B cell (primary cell): ENCODE measurements around the gene TMED1. TPM values are rescaled to one million over a fixed set of nuclear protein-coding genes. Genes with fewer than 3 reads are reported as not detected.
A peak's percentile ranks its signal among the peaks of the same experiment; 100 is the strongest.

Experiments
- ATAC-seq: fragments of 200-7000 bp; cut with Tn5 transposase; one replicate; pipeline ENCODE4 v1.10.0; 2021; ENCODE audit warnings: low read depth, mild to moderate bottlenecking, moderate number of reproducible peaks, moderate library complexity
- CTCF ChIA-PET: fragments of 350-600 bp; sonication (Branson Sonifier 250); formaldehyde crosslinking; loops from one replicate; lab custom pipeline; 2021; ENCODE audit warnings: antibody characterized with exemption, inconsistent platforms; lab: Charles Lee
- POLR2A ChIA-PET: fragments of 350-600 bp; sonication (Branson Sonifier 250); formaldehyde crosslinking; loops from one replicate; lab custom pipeline; 2021; ENCODE audit warnings: antibody characterized with exemption; lab: Charles Lee
- DNase-seq: peaks from one replicate; pipeline ENCODE4 v3.0.0; 2013
- H2AFZ ChIP-seq: 2 replicates; pipeline ENCODE4 v1.6.1; 2012; ENCODE audit warnings: mild to moderate bottlenecking, low read depth, low read length; ENCODE audit not compliant: insufficient read depth, poor library complexity, severe bottlenecking
- H3K27ac ChIP-seq, 2 donors: 1 replicate in 1 of 2; 2 replicates in 1 of 2; pipeline ENCODE4 v1.5.1; 2012 to 2013; ENCODE audit warnings: low read length in 2 of 2, mild to moderate bottlenecking in 2 of 2, moderate library complexity in 1 of 2
- H3K27me3 ChIP-seq, 4 experiments: fragments of 200-600 bp in 1 of 4; sonication (generic) in 1 of 4; replicated peaks in 1 of 4; 1 replicate in 2 of 4; 2 replicates in 2 of 4; pipeline versions ENCODE4 v1.6.1 to v1.7.0; 2013 to 2016; ENCODE audit warnings: low read length in 3 of 4, mild to moderate bottlenecking in 2 of 4, mixed read lengths in 1 of 4, moderate library complexity in 1 of 4; ENCODE audit not compliant: insufficient read depth in 4 of 4, control insufficient read depth in 3 of 4; ENCODE audit errors: control extremely low read depth in 1 of 4
- H3K36me3 ChIP-seq, 2 experiments: replicated peaks in 1 of 2; 1 replicate in 1 of 2; 2 replicates in 1 of 2; pipeline versions ENCODE4 v1.6.1 to v1.7.1; 2013; ENCODE audit warnings: low read length in 1 of 2; ENCODE audit not compliant: insufficient read depth in 2 of 2, control insufficient read depth in 1 of 2; ENCODE audit errors: control extremely low read depth in 1 of 2, extremely low read depth in 1 of 2
- H3K4me1 ChIP-seq, 2 donors: fragments of 200-600 bp in 1 of 2; sonication (generic) in 1 of 2; 1 replicate in 1 of 2; 2 replicates in 1 of 2; pipeline versions ENCODE4 v1.5.1 to v1.6.1; 2013 to 2017; ENCODE audit warnings: low read length in 2 of 2; ENCODE audit not compliant: control insufficient read depth in 2 of 2, insufficient read depth in 2 of 2
- H3K4me2 ChIP-seq: replicated peaks from 2 replicates; pipeline ENCODE3; 2012; ENCODE audit warnings: mild to moderate bottlenecking, low read depth, low read length; ENCODE audit not compliant: poor library complexity, severe bottlenecking
- H3K4me3 ChIP-seq, 5 experiments: fragments of 200-600 bp in 1 of 5; sonication (generic) in 1 of 5; 1 replicate in 3 of 5; 2 replicates in 2 of 5; pipeline versions ENCODE4 v1.5.1 to v1.7.0; 2011 to 2016; ENCODE audit warnings: low read length in 4 of 5, mild to moderate bottlenecking in 4 of 5, low read depth in 2 of 5, control low read depth in 1 of 5, moderate library complexity in 1 of 5; ENCODE audit not compliant: insufficient read depth in 1 of 5; ENCODE audit errors: control extremely low read depth in 1 of 5, extremely low read depth in 1 of 5
- H3K79me2 ChIP-seq: fragments of 200-600 bp; sonication (generic); one replicate; pipeline ENCODE4 v1.6.0; 2016; ENCODE audit warnings: low read length; ENCODE audit not compliant: control insufficient read depth, insufficient read depth
- H3K9ac ChIP-seq: fragments of 200-600 bp; sonication (generic); 2 replicates; pipeline ENCODE4 v1.6.1; 2017; ENCODE audit warnings: mild to moderate bottlenecking, low read length, moderate library complexity
- H3K9me3 ChIP-seq, 3 donors: one replicate each; pipeline versions ENCODE4 v1.6.1 to v1.7.1; 2013; ENCODE audit warnings: low read length in 2 of 3; ENCODE audit not compliant: control insufficient read depth in 2 of 3, insufficient read depth in 1 of 3; ENCODE audit errors: control extremely low read depth in 1 of 3
- H4K20me1 ChIP-seq: 2 replicates; pipeline ENCODE4 v1.6.0; 2012; ENCODE audit warnings: mild to moderate bottlenecking, low read length; ENCODE audit not compliant: insufficient read depth, control insufficient read depth, poor library complexity, severe bottlenecking
- H3K27ac Mint-ChIP-seq: one replicate; pipeline ENCODE4 v1.8.0; 2021; ENCODE audit warnings: mixed read lengths
- H3K27me3 Mint-ChIP-seq: one replicate; pipeline ENCODE4 v1.8.0; 2021; ENCODE audit warnings: mixed read lengths
- H3K4me1 Mint-ChIP-seq: one replicate; pipeline ENCODE4 v1.8.0; 2021; ENCODE audit warnings: mixed read lengths
- H3K4me3 Mint-ChIP-seq: one replicate; pipeline ENCODE4 v1.8.0; 2021; ENCODE audit warnings: mixed read lengths
- H3K9me3 Mint-ChIP-seq: one replicate; pipeline ENCODE4 v1.8.0; 2022; ENCODE audit warnings: mixed read lengths; ENCODE audit not compliant: insufficient read depth
- CTCF ChIP-seq: fragments of 200-600 bp; IDR thresholded peaks from one replicate; pipeline ENCODE4 v1.8.0; 2022; ENCODE audit warnings: antibody characterized with exemption, mild to moderate bottlenecking
- EZH2 ChIP-seq: IDR thresholded peaks from 2 replicates; pipeline ENCODE4 v1.6.1; 2012; ENCODE audit warnings: borderline replicate concordance, low read depth, mild to moderate bottlenecking, moderate library complexity, low read length; ENCODE audit not compliant: insufficient read depth, poor library complexity, severe bottlenecking
- WGBS: methylation state at CpG from one replicate; pipeline ENCODE4 v1.1.5; 2013; ENCODE audit warnings: missing lambda C conversion rate; ENCODE audit not compliant: insufficient coverage; 5-methylcytosine and 5-hydroxymethylcytosine counted together
- intact Hi-C: fragments of 100-400 bp; cut with micrococcal nuclease; formaldehyde crosslinking; loops from one replicate; pipeline ENCODE4 v1.10.0; 2022
- polyA plus RNA-seq: library from polyadenylated mRNA; depleted of rRNA; stranded (reverse); fragments of >200 nt; gene quantifications from 2 replicates; pipeline ENCODE4 v1.2.3, GENCODE V29; 2012
- total RNA-seq, 2 donors: library from RNA; stranded (reverse); fragments of 120-200 nt in 1 of 2; gene quantifications; 1 replicate in 1 of 2; 2 replicates in 1 of 2; pipeline versions ENCODE4 v1.2.3 to v1.2.4, GENCODE V29; 2013 to 2022

The TMED1 gene
- total and polyA plus RNA-seq, 2 donors (not counting 1 experiment from before 2014, with no cell fraction given): 10.8 to 14.7 TPM

GRCh38 chr19:10870955-10871603 lies 35.1 kb upstream of the TMED1 start, which contains the start of gene CARM1:
CARM1 (plus strand) TSS chr19:10871553; CDS start chr19:10871703, 150 bp downstream.
- peaks cover 33 to 46% of the 10 kb centered on the region in 2 donors for H3K4me1 ChIP-seq
- H3K4me1 Mint-ChIP-seq: peaks cover 43% of the 10 kb centered on the region
- H3K36me3 ChIP-seq: peaks cover 0 to 1% of the 10 kb centered on the region in 2 experiments
- WGBS: under 1% methylated on average over 97 of the region's 99 CpGs
- H2AFZ ChIP-seq: peak within 1 kb of the TSS; percentile 85
- ChIA-PET POLR2A (interaction anchor here (0.6 to 2.3 kb wide), 3 partner anchors 35 to 154 kb away, joined by 3 to 8 read pairs (median 4); partner anchors contain the start of gene TMED1), CTCF (interaction anchor here (0.5 to 2.3 kb wide), 7 partner anchors 9 to 165 kb away, joined by 3 to 7 read pairs (median 3); partner anchors contain the start of genes C19orf38, DNM2 and TMED1)
- peak within 1 kb of the TSS; percentile 75 to 79 for H3K27ac ChIP-seq
- DNase-seq (peak; percentile 99), ATAC-seq (peak; percentile 83)
- H3K79me2 ChIP-seq: peaks cover 52% of the 10 kb centered on the region
- H3K9me3 Mint-ChIP-seq: no peaks in the 10 kb centered on the region
- H3K4me3 ChIP-seq: peak within 1 kb of the TSS; percentile 41 to 79 (median 67)
- no peaks in the 10 kb centered on the region for H3K9me3 ChIP-seq
- H3K27ac Mint-ChIP-seq: peak within 1 kb of the TSS; percentile 85
- H3K27me3 ChIP-seq: no peaks in the 10 kb centered on the region
- H3K27me3 Mint-ChIP-seq: no peaks in the 10 kb centered on the region
- intact Hi-C loops: loop anchor here (1.0 to 10.0 kb wide), 5 partner anchors 35 to 302 kb away; partner anchors contain the start of genes ILF3, SPC24 and TMED1
- peaks cover 6% of the 10 kb centered on the region for H4K20me1 ChIP-seq
- peak within 1 kb of the TSS; percentile 86 for H3K4me3 Mint-ChIP-seq
- peak; percentile 55 for TF ChIP-seq CTCF
- TF ChIP-seq EZH2: no peak
- H3K4me2 ChIP-seq: peak within 1 kb of the TSS; percentile 95
- peak within 1 kb of the TSS; percentile 82 for H3K9ac ChIP-seq
